GM12872 (cell line): ENCODE results near the gene CDK15.

Source experiments
- TF ChIP-seq, protein P1 (sequence below): IDR thresholded peaks from 3 replicates; pipeline ENCODE4 v1.5.1; 2011; ENCODE audit warnings: low read depth, mild to moderate bottlenecking, low read length, moderate library complexity; ENCODE audit not compliant: insufficient read depth

CDK15 gene

DNA sequence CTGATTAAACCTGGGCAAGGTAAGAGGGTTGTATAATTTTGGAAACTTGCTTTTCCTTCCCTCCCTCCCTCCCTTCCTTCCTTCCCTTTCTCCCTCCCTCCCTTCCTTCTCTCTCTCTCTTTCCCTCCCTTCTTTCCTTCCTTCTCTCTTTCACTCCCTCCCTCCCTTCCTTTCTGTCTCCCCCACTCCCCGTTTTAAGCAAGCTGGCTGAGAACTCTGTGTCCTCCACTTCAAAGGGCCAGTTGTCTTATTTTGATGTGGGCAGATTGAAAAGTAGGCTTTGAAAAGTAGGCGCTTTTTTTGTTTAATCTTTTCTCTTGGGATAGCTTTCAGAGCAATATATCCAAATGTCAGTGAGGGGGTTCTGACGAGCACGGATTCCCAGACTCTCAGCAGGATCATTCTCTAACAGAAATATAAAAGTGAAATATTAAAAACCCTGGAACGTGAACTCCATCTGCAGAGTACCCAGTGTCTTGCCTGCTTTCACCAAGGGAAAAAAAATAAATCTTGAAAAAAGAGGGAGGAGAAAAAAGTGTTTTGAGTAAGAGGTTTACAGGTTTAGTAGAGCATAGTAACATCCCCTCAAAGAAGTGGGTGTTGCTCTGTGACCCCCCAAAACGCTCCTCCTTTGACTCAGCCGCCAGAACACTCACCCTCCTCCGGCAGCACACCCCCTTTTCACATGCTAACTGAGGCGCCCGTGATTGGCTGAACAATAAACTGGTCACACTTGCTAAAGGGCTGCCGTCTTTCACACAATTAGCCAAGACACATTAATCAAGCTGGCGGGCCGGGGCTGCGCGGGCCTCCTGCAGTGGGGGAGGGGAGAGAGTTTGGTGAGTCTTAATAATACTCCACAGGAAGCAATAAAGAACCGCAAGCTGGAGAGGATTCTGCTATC lies 52.2 kb downstream of the CDK15 start:
- TF ChIP-seq, protein P1, sequence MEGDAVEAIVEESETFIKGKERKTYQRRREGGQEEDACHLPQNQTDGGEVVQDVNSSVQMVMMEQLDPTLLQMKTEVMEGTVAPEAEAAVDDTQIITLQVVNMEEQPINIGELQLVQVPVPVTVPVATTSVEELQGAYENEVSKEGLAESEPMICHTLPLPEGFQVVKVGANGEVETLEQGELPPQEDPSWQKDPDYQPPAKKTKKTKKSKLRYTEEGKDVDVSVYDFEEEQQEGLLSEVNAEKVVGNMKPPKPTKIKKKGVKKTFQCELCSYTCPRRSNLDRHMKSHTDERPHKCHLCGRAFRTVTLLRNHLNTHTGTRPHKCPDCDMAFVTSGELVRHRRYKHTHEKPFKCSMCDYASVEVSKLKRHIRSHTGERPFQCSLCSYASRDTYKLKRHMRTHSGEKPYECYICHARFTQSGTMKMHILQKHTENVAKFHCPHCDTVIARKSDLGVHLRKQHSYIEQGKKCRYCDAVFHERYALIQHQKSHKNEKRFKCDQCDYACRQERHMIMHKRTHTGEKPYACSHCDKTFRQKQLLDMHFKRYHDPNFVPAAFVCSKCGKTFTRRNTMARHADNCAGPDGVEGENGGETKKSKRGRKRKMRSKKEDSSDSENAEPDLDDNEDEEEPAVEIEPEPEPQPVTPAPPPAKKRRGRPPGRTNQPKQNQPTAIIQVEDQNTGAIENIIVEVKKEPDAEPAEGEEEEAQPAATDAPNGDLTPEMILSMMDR = no peak

DNA sequence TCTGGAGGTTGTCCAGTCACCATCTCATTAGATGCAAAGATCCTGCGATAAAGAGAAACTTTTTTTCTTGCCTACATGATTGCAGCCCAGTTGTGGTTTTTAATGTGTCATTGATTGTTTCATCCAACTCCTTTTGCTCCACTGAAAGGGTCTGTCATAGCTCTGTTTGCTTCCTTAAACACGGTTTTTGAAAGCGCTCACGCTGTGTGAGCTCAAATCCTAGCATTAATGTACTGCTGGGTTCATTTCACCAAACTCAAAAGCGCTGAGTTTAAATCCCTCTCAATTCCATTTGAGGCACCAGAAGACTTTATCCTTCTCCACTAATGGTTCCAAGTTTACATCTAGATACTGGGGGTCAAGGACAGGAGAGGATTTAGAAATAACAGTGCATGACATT lies 53.6 kb downstream of the CDK15 start:
- TF ChIP-seq, protein P1 = no peak

DNA sequence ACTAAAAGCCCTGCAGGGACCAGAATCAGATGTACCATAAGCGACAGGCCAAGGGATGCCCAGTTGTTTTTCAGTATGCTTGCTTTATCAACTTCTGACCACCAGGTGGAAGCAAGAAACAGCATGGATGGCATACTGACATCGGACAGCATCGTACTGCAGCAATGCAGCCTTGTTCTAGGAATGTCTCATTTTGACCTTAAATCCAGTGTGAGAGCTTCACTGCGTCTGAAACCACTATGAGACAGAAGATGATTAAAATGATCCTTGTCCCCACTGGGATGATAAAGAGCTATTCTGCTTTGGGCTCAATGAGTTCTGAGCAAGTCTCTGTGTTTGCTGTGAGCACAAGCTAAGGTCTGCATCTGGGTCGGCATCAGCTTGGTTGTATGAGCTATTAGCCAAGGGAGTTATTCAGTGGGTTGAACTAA lies 54.3 kb downstream of the CDK15 start:
- TF ChIP-seq, protein P1 = peak; percentile 88

DNA sequence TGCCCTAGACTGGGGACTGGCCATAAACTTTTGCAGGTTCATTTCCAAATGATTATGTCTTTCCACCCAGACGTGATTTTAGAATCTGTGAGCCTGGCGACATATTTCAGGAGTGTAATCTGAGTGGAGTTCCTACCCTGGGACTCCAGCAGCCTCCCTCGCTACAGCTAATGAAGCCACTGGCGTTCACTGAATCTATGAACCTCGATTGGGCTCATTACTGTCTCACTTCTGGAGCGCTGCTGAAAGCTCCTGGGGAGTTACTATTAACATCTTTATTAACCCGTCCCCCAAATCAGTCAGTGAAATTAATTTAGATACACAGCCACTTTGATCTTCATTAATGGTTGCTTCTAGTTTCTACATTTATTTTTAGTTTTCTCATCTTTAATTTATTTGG lies 56.5 kb downstream of the CDK15 start:
- TF ChIP-seq, protein P1 = no peak

DNA sequence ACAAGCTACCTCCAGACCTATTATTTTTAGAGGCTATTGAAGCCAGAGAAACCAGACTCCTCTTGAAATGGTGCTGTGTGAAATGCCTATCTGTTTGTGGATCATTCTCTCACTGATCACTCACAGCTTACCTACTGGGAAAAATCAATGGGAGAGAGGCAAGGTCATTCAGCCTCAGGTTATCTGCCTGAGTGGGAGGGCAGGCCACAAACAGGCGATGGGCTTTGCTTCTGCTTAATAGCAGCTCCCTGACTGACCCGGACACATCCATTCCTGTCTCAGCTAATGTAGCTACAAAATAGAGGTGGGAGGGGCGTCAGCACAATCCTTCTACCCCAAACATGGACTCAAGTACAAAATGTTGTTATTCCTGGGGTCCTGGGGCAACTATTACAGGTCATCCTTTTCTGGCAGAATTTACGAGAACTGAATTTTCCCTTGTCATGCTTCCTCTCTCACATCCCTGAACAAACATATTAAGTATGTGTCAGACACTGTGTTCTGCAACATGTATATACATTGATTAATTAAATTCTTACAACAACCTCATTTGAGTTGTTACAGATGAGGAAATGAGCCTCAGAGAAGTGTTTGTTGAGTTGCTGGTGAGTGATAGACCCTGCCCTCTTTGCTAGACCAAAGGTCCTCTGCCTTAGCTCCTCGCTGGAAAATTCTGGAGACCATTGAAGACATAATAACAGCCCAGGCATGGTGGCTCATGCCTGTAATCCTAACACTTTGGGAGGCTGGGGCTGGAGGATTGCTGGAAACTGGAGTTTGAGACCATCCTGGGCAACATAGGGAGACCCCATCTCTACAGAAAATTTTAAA lies 60.5 kb downstream of the CDK15 start:
- TF ChIP-seq, protein P1 = no peak

DNA sequence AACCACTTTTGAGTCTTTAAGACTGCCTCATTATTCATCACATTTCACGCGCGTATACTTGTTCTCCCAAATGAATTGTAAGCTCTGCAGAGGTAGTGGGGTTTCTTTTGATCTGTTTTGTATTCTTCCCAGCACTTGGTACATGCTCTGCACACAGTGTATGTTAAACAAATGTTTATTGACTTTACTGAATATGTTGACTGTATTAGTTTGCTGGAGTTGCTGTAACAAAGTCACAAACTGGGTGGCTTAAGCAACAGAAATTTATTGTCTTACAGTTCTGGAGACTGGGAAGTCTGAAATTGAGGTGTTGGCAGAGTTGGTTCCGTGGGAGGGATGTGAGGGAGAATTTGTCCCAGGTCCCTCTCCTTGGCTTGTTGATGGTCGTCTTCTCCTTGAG lies 65.1 kb downstream of the CDK15 start:
- TF ChIP-seq, protein P1 = no peak

DNA sequence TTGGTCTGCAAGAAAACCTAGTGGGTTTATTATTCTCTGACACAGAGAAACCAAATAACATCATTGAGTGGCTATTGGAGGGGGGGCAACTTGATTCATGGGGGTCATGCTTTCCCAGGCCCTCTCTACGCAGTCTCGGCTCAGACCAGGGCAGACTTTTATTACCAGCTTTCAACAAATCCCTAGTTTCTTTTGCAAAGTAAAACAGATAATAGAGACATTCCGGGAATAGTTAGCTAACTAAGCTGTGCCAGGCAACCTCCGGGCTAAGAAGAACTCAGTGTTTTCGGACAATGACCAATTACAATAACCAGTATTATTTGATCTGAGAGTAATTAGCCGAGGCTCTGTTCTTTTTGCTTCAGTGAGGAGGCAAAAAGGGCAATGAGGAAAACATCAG lies 66.3 kb downstream of the CDK15 start:
- TF ChIP-seq, protein P1 = no peak
